GM18505 (cell line): ENCODE measurements around the gene ARRDC1.

ENCODE experiments used
- ATAC-seq: cut with Tn5 transposase; IDR thresholded peaks from one replicate; pipeline ENCODE4 v1.9.1; 2021; ENCODE audit not compliant: unreplicated experiment
- POLR2A ChIP-seq: IDR thresholded peaks from 4 replicates; pipeline ENCODE4 v1.6.1; 2011; ENCODE audit warnings: borderline replicate concordance; ENCODE audit not compliant: insufficient read depth, insufficient read length; ENCODE audit errors: extremely low read depth

ARRDC1 gene

DNA sequence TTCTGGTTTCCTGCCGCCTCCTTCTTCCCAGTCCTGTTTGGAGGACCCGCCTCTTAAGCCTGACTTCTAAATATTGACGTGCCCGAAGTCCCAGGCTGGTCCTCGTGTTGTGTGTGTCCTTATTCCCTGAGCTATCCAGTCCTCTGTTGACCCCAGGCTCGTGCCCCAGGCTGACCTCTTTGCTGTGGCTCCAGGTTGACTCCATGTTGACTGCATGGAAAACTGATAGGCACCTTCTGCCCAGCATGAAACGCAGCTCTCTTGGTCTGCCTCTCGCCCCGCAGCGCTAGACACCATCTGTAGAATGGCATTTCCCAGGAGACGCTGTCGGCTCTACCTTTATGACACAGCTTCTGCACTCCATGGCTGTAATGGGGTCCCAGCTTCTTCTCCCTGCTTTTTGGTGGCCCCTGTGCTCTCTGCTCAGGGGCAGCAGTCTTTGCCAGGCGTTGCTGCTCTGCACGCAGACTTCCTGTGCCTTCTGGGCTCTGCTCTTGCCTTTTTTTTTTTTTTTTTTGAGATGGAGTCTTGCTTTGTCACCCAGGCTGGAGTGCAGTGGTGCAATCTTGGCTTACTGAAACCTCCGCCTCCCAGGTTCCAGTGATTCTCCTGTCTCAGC is 41.7 kb downstream of the ARRDC1 start:
- ATAC-seq, result no peak
- no peak for TF ChIP-seq POLR2A

DNA sequence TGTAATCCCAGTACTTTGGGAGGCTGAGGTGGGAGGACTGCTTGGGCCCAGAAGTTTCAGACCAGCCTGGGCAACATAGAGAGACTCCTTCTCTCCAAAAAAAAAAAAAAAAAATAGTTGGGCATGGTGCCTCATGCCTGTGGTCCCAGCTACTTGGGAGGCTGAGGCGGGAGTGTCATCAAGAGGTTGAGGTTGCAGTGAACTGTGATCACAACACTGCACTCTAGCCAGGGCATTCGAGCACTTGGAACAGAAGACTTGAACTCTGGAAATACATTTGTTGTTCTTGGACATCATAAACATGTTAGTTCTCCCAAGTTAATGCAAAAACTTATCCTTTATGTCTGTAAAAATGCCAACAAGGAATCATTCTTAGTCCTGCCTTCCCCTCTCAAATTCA is 42.9 kb downstream of the ARRDC1 start:
- no peak for ATAC-seq
- no peak for TF ChIP-seq POLR2A

DNA sequence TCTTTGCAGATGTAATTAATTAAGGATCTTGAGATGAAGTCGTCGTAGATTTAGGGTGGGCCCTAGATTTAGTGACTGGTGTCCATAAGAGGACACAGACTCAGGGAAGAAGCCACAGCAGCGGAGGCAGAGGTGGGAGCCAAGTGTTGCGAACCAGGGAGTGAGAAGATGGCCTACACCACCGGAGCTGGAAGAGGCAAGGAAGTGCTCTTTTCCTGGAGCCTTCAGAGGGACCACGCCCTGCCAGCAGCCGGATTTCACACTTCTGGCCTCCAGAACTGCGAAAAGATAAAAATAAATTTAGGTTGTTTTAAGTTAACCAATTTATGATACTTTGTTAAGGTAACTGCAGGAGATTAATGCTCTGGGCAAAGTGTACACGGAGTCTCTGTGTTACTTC is 44.1 kb downstream of the ARRDC1 start:
- no peak for TF ChIP-seq POLR2A
- ATAC-seq, result no peak

DNA sequence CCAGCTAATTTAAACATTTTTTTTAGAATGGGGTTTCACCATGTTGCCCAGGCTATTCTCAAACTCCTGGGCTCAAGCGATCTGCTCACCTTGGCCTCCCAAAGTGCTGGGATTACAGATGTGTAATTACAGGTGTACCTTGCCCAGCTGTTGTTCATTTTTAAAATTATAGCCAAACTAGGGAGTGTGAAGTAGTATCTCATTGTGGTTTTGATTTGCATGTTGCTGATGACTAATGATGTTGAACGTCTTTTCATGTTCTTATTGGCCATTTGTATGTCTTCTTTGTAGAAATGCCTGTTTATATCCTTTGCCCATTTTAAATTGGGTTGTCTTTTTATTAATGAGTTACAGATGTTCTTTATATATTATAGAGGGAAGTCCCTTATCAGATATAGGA is 44.8 kb downstream of the ARRDC1 start:
- no peak for ATAC-seq
- TF ChIP-seq POLR2A, result no peak

DNA sequence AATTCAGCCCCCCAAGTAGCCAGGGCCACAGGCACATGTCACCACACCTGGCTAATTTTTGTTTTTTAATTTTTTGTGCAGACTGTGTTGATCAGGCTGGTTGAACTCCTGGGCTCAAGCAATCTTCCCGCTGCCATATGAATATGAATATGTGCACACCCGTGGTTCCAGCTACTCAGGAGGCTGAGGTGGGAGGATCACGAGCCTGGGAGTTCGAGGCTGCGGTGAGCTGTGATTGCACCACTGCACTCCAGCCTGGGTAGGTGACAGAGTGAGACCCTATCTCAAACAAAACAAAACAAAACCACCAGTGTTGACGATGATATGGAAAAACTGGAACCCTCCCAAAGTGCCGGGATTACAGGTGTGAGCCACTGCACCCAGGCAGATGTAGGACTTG is 45.3 kb downstream of the ARRDC1 start:
- no peak for ATAC-seq
- no peak for TF ChIP-seq POLR2A

DNA sequence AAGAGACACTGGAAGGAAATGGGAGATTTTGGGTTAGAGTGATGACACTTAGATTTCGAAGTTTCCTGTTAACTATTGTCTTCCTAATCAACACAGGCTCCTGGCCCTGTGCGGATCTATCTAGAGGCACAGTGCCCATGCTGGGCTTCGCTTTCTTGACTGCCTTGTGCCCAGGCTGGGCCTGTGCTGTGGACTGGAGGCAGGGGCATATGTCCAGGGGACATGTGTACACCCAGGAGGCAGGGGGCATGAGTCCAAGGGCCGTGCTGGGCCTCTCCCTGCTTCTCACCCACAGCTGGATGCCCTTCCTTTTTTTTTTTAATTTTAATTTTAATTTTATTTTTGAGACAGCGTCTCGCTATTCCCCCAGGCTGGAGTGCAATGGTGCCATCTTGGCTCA is 50.9 kb downstream of the ARRDC1 start:
- no peak for TF ChIP-seq POLR2A
- ATAC-seq, result no peak

DNA sequence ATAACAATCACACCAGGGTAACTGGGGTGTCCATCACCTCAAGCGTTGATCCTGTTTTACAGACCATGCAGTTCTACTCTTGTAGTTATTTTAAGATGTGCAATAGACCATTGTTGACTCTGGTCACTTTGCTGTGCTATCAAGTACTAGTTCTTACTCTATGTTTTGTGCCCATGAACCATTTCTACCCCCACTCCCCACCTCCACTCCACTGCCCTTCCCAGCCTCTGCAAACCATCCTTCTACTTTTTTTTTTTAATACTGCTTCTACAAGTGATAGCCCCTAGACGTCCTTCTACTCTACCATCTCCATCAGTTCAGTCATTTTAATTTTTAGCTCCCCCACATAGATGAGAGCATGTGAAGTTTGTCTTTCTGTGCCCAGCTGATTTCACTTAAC is 52.1 kb downstream of the ARRDC1 start:
- ATAC-seq, result no peak
- no peak for TF ChIP-seq POLR2A

DNA sequence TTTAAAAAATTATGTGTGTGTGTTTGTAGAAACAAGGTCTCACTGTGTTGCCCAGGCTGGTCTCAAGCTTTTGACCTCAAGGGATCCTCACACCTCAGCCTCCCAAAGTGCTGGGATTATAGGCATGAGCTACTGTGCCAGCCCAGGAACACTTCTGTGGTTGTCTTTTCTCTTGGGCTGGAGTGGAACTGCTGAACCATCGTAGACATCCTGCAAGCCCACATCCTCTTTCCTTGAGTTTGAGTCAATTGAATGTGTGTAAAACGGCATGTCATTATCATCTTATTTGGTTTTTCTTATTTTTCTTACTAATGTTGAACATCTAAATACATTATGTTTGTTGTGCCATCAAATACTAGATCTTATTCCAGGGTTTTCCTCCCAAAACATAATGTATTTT is 53.3 kb downstream of the ARRDC1 start:
- no peak for ATAC-seq

DNA sequence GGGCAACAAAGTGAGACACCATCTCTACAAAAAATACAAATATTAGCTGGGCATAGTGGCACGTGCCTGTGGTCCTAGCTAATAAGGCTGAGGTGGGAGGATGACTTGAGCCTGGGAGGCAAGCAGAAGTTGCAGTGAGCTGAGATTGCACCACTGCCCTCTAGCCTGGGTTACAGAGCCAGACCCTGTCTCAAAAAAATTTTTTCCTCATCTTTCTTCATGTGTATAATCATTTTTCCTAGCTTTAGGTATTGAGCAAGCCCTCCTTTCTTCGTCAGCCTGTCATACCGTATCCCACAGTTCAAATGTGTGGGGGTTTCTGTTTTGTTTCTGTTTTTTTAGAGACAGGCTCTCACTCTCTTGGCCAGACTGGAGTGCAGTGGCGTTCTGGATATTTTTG is 54.7 kb downstream of the ARRDC1 start:
- TF ChIP-seq POLR2A, result no peak
- no peak for ATAC-seq

More for the DNA sequence above, 53.3 kb downstream of the ARRDC1 start:
- TF ChIP-seq POLR2A, result no peak

DNA sequence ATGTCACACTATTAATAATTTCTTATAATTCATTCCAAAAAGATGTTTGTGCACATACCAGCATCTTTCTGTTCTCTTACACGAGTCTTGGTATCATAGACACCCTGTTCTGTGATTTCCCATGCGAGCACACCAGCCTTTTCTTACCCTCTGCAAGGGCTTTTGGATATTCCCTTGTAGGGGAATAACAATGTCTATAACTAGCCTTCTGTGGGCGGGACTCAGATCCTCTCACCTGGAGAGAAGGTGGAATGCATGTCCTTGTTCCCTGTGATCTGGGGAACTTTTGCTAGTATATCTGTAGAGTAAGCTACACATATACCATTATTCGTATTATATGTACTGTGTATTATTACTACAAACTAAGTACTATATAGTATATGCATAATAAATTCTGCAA is 58.1 kb downstream of the ARRDC1 start:
- TF ChIP-seq POLR2A, result no peak
- ATAC-seq, result no peak

DNA sequence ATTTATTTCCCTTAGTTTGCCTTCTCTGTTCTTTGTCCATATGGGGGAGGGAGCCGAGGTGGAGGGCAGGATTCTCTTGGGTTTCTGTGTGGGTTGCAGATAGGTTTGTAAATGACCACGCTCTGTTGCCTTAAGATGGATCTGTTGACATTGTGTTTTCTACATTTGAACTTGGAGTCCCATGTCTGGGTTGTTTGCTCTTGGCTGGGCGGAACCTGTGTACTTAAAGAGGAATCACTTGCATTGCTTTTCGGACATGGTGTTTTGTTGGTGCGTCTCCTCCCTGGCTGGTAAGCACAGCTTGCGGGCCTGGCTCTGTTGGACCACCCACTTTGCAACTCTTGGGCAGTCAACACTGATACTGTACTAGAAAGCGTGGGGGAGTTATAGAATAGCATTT is 59.2 kb downstream of the ARRDC1 start:
- no peak for ATAC-seq
- TF ChIP-seq POLR2A, result no peak
